ENCODE measurements around the gene CGRRF1. TPM values are rescaled to one million over a fixed set of nuclear protein-coding genes. Genes with fewer than 3 reads are reported as not detected.

Gene CGRRF1
- total and polyA plus RNA-seq, 3 donors from 2014 or later, result 29.4 to 79.6 (median 31.4) TPM

DNA sequence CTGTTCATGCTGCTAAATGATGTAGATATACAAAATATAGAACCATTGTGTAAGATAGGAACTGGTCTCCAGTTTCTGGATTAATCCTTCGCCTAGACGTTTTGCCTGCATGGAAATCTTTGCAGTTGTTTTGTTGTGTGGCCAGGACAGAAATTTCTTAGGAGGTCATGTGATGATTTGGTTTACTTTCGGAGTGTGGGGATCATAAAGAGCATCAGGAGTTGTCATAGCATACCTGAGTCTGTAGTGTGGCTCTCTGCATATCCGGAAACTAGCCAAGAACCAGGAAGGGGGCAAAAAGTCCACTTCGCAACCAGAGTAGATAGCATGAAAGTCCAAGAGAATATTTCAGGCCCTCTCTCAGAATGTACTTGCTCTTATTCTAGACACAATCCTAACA lies 60.3 kb downstream of the CGRRF1 start:
- Histone ChIP-seq H3K4me3 (no peak overlapping the region), H3K27ac (no peak overlapping the region), H3K9me3 (no peaks in the 10 kb centered on the region), H3K4me1 (no peaks in the 10 kb centered on the region), H3K27me3 (no peaks in the 10 kb centered on the region), H3K36me3 (ENCODE audit: low read depth, missing control alignments) (no peaks in the 10 kb centered on the region)
- TF ChIP-seq, protein P1, sequence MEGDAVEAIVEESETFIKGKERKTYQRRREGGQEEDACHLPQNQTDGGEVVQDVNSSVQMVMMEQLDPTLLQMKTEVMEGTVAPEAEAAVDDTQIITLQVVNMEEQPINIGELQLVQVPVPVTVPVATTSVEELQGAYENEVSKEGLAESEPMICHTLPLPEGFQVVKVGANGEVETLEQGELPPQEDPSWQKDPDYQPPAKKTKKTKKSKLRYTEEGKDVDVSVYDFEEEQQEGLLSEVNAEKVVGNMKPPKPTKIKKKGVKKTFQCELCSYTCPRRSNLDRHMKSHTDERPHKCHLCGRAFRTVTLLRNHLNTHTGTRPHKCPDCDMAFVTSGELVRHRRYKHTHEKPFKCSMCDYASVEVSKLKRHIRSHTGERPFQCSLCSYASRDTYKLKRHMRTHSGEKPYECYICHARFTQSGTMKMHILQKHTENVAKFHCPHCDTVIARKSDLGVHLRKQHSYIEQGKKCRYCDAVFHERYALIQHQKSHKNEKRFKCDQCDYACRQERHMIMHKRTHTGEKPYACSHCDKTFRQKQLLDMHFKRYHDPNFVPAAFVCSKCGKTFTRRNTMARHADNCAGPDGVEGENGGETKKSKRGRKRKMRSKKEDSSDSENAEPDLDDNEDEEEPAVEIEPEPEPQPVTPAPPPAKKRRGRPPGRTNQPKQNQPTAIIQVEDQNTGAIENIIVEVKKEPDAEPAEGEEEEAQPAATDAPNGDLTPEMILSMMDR (IDR thresholded peaks at IDR 0.05), result no peak
- TF ChIP-seq POLR2A (IDR thresholded peaks at IDR 0.05), result no peak
- WGBS, 2 donors, result 76% methylated on average over 5 of the region's 5 CpGs
- no peak for DNase-seq
- intact Hi-C loops (cut with DNase I; ENCODE audit: low total_unique reads), result no loop called here

DNA sequence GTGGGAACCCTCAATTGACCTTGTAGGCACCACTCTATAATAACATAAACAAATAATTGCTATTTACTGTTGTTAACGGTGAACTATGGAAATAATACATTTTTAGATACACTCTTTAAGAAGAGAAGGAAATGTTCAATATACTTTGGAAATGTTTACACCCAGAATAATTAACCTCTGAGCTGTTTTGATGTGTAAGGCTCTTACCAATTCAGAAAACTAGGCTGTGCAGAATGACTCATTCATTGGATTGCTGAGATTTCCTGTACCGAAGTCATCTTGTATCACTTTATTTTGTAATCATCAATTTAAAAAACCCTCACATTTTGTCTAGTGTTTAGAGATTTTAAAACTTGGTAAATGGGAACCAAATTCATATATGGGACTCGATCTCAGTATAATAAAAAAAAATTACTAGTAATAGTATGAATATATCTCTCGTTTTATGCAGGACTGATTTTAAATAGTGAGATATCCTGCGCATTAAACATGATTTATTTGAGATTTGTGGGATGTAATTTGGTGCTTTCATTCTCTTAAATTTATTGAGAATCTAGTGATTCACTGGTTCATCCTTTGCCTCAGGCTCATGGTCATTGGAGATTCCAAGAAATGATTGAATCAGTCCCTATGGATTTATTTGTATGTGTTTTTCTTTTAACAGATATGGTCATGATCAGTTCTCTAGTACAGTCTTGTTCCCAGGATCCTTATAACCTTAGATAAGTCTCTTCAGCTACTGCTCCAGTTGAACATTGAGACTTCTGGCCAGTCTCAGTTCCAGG lies 61.1 kb downstream of the CGRRF1 start:
- intact Hi-C loops (cut with DNase I; ENCODE audit: low total_unique reads), result no loop called here
- no peaks in the 10 kb centered on the region for H3K27me3 ChIP-seq
- H3K9me3 ChIP-seq, result no peaks in the 10 kb centered on the region
- no peaks in the 10 kb centered on the region for H3K36me3 ChIP-seq (ENCODE audit: low read depth, missing control alignments)
- H3K4me3 ChIP-seq, result no peak overlapping the region
- 82 to 89% methylated on average over 5 of the region's 5 CpGs for WGBS, 2 donors
- no peak overlapping the region for H3K27ac ChIP-seq
- DNase-seq, result no peak
- no peak for TF ChIP-seq POLR2A (IDR thresholded peaks at IDR 0.05)
- TF ChIP-seq, protein P1 (IDR thresholded peaks at IDR 0.05), result no peak
- no peaks in the 10 kb centered on the region for H3K4me1 ChIP-seq

DNA sequence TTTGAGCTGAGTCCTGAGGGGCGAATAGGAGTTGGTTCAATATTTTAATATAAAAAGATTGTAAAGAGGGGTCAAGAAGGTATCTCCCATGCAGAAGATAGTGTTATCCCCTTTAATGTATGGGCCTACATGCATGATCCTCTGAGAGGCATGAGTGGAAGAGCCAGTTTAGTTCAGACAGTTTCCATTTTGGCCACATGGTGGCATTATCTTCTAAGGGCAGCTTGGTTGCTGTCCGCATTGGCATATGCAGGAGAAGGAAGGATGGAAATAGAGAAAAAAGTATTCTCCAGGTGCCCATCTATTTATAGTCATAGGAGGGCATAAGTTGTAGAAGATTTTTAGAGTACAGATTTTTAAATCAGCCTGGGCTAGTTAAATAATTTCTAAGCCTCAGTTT lies 62.6 kb downstream of the CGRRF1 start:
- WGBS, 2 donors, result 91 to 96% methylated on average over 2 of the region's 2 CpGs
- intact Hi-C loops (cut with DNase I; ENCODE audit: low total_unique reads), result no loop called here

DNA sequence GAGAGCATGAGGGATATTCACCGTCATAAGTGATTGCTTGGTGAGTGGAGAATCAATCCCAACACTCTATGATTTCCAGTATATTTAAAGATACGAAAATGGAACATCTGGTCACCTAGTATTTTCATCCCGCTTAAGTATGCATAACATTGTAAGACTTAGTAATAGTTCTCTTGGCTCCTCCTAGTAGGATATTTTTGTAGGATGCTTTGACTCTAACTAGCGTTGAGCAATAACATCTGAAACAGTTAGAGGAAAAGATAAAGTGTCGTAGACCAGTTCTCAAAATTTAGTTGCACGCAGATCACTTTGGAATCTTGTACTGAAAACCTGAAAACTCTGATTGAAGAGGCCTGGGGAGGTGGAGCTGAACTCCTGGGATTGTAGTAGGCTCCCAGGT lies 64.8 kb downstream of the CGRRF1 start:
- Histone ChIP-seq H3K27ac (no peak overlapping the region), H3K9me3 (no peaks in the 10 kb centered on the region), H3K4me1 (no peaks in the 10 kb centered on the region), H3K27me3 (no peaks in the 10 kb centered on the region), H3K36me3 (ENCODE audit: low read depth, missing control alignments) (no peaks in the 10 kb centered on the region), H3K4me3 (no peak overlapping the region)
- TF ChIP-seq, protein P1 (IDR thresholded peaks at IDR 0.05), result no peak
- no peak for TF ChIP-seq POLR2A (IDR thresholded peaks at IDR 0.05)
- no peak for DNase-seq
- WGBS, 2 donors, result 94 to 96% methylated on average over 6 of the region's 6 CpGs
- intact Hi-C loops (cut with DNase I; ENCODE audit: low total_unique reads), result no loop called here

More for the DNA sequence above, 62.6 kb downstream of the CGRRF1 start:
- no peak overlapping the region for H3K4me3 ChIP-seq
- no peak overlapping the region for H3K27ac ChIP-seq
- no peaks in the 10 kb centered on the region for H3K9me3 ChIP-seq
- peak; percentile 43 for DNase-seq
- TF ChIP-seq, protein P1 (IDR thresholded peaks at IDR 0.05), result peak in 2 of 3 experiments; percentile 29 to 39
- TF ChIP-seq POLR2A (IDR thresholded peaks at IDR 0.05), result no peak
- H3K36me3 ChIP-seq (ENCODE audit: low read depth, missing control alignments), result no peaks in the 10 kb centered on the region
- H3K4me1 ChIP-seq, result no peaks in the 10 kb centered on the region
- no peaks in the 10 kb centered on the region for H3K27me3 ChIP-seq

DNA sequence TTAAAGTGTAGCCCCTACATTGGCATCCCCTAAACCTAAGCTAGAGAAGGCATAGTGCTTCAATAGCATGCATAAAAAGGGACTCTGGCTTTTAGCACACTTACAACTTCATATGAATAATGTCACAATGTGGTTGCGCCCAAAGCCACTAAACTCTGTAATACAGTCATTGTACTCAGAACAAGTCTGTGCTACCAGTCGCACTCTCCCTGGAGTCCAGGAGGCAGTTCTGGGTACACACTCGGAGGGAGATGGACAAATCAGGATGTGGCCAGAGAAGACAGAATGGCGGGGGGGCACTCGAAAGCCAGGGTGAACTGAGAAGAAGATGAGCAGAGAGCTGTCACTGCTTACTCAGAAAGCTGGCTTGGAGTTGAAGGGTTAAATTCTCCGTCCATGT lies 67.8 kb downstream of the CGRRF1 start:
- H3K27ac ChIP-seq, result no peak overlapping the region
- no peaks in the 10 kb centered on the region for H3K36me3 ChIP-seq (ENCODE audit: low read depth, missing control alignments)

More for the DNA sequence above, 67.8 kb downstream of the CGRRF1 start:
- DNase-seq, result no peak
- intact Hi-C loops (cut with DNase I; ENCODE audit: low total_unique reads), result no loop called here
- TF ChIP-seq, protein P1 (IDR thresholded peaks at IDR 0.05), result no peak
- TF ChIP-seq POLR2A (IDR thresholded peaks at IDR 0.05), result no peak
- Histone ChIP-seq H3K4me1 (no peaks in the 10 kb centered on the region), H3K4me3 (no peak overlapping the region), H3K27me3 (no peaks in the 10 kb centered on the region), H3K9me3 (no peaks in the 10 kb centered on the region)
- 93 to 95% methylated on average over 6 of the region's 6 CpGs for WGBS, 2 donors

Measured in testis (tissue), 3 donors.